ENCODE data around the gene RAP1GAP2.
"Not testable (repeated sequence)": the region's sequence is repeated elsewhere in the genome, so short reads cannot be mapped to it uniquely, and the experiment has no call there.

Gene RAP1GAP2

DNA sequence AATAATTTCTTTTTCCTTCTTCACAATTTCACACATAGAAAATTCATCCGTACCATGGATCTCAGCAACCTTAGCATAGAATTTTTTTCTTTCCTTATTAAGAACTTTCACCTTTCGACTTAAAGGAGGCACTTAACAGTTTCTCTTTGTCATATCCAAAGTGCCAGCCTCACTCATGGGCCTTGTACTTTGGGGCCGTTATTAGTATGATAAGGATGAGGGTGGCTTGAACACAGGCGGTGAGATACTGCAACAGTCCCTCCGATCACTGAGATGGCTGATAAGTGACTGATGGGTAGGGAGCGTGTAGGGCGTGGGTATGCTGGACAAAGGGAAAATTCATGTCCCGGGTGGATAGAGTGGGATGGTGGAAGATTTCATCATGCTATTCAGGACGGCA is 181.9 kb downstream of the RAP1GAP2 start:
- DNase-seq: no peak

- DNase-seq: no peak
These were observed 182.8 kb downstream of the RAP1GAP2 start for GRCh38 chr17:2978991-2979390.

GRCh38 chr17:2980211-2980903 is 184.1 kb downstream of the RAP1GAP2 start:
- DNase-seq: no peak

DNA sequence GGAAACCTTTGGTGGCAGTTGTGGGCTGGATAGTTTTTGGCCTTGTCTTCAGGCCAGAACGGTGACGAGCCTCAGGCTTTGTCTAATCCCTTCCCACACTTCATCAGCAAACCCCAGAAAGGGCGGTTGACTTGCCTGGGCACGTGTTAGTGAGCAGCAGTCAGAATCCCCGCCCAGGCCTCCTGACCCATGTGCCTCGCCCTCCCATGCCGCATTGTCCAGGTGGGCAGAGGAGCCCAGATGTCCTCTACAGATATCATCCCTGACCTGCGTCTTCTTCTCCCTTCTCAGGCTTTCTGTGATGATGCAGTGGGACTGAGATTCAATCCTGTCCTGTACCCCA is 184.6 kb downstream of the RAP1GAP2 start:
- DNase-seq: no peak

- no peak for DNase-seq
These were observed 185.1 kb downstream of the RAP1GAP2 start for GRCh38 chr17:2981325-2981724.

DNA sequence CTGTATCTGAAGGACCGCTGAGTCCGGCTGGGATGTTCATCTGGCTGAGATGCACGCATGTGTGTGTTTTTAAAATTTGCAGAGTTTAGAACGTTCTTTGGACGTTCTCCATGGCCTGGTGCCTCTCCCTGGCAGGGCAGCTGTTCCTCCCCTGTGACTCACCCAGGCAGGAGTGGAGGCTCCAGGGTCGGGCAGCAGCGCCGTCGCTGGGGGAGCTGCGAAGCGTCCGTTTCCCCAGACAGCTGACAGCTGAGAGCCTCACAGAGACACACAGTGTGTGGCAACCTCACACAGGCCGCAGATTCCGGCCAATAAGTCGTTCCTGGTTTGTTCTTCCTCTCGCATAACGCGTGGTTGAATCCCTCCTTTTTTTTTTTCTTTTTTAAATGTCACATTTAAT is 186.6 kb downstream of the RAP1GAP2 start:
- peak; percentile 44 for DNase-seq

DNA sequence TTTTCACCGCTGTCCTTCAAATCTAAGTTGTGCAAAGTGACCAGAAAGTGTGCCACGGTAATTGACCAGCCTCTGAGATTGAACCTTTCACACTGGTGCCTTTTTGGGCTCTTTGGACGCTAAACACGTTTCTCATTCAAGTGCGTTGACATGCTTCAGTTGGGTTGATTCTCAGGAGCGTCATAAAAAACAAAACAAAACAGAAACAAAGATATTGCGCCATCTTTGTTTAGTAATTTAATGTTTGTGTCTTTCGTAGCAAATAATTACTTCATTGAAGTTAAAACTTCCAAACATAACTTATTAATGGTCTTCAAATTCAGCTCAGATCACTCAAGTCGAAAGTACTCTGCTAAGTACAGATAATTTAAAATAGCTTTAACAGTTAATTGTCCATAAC is 187.0 kb downstream of the RAP1GAP2 start:
- no peak for DNase-seq

DNA sequence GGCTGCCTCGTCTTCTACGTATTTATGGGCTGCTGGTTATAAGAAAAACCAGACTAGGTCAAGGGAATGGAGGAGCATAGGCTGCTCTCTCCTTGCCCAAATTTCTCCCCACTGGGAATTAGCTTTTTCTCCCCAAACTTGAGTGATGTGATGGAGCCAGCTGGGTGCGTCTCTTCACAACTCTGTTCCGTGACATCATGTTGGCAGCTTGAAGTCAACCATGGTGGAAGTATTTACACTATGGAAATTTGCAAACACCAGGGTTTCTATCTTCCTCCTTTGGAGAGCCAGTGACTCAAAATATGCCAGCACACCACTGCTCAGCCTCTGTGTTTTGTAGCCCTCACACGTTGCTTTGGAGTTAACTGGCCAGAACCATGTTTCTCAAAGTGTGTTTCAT is 189.1 kb downstream of the RAP1GAP2 start:
- no peak for DNase-seq

GRCh38 chr17:2986925-2987324 is 190.7 kb downstream of the RAP1GAP2 start:
- DNase-seq: no peak

DNA sequence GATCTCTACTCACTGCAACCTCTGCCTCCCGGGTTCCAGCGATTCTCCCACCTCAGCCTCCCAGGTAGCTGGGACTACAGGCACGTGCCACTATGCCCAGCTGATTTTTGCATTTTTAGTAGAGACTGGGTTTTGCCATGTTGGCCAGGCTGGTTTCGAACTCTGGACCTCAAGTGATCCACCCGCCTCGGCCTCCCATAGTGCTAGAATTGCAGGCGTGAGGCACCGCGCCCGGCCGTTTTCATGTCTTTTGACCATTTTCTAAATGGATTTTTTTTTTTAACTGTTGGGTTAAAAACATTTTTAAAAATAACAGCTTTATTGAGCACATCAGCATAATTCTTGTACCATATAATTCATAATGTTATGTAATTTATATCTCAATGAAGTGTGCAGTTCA is 193.2 kb downstream of the RAP1GAP2 start:
- DNase-seq: not testable (repeated sequence)

DNA sequence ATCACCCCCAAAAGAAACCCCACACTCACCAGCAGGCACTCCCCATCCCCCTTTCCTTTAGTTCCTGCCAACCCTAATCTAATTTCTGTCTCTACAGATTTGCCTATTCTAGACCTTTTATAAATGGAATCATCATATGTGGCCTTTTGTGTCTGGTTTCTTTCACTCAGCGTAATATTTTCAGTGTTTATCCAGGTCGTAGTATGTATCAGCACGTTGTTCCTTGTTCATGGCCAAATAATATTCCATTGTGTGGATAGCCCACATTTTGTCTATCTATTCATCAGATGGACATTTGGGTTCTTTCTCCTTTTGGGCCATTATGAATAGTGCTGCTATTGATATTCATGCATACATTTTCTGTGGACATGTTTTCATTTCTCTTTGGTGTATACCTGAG is 193.6 kb downstream of the RAP1GAP2 start:
- no peak for DNase-seq

GRCh38 chr17:2990396-2990795 is 194.2 kb downstream of the RAP1GAP2 start:
- no peak for DNase-seq

DNA sequence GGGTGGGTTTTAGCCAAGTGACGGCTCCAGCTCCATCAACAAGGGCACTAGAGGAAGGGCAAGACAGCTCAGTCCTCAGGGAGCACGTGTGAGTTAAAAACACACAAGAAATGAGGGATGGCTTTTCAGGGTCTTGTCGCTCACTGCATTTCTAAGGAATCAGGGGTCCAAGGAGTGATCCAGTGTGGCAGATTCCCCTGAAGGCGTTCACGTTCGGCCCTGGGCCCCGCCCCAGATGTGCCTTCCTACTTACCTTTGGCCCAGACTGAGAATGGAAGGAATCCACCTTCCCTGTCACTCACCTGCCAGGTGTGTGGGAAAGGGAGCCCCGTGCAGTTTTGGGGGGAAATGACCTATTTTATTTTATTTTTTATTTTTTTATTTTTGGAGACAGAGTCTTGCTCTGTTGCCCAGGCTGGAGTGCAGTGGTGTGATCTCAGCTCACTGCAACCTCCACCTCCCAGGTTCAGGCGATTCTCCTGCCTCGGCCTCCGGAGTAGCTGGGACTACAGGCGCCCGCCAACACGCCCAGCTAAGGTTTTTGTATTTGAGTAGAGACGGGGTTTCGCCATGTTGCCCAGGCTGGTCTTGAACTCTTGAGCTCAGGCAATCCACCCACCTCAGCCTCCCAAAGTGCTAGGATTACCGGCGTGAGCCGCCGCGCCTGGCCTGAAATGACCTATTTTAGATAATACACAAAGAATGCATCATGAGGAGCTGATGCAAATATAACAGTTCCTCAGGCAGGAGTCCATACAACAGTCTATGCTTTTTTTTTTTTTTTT is 195.3 kb downstream of the RAP1GAP2 start:
- not testable (repeated sequence) for DNase-seq

GRCh38 chr17:2994441-2994840 is 198.2 kb downstream of the RAP1GAP2 start:
- DNase-seq: no peak

DNA sequence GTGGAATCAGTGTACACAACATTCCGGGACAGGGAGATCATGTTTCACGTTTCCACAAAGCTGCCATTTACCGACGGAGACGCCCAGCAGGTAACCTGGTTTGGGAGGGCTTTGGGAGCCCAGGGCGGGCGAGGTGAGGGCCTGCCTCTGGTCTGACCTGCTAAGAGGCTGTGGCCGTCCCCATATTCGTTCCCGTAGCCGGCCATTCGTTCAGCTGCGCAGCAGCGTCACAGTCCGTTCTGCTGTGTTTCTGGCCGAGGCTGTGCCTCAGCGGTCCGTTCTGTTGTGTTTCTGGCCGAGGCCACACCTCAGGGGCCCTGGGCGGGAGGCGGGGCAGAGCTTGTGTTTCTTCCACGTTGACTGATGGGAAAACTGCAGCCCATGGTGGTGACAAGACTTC is 199.1 kb downstream of the RAP1GAP2 start:
- no peak for DNase-seq

DNA sequence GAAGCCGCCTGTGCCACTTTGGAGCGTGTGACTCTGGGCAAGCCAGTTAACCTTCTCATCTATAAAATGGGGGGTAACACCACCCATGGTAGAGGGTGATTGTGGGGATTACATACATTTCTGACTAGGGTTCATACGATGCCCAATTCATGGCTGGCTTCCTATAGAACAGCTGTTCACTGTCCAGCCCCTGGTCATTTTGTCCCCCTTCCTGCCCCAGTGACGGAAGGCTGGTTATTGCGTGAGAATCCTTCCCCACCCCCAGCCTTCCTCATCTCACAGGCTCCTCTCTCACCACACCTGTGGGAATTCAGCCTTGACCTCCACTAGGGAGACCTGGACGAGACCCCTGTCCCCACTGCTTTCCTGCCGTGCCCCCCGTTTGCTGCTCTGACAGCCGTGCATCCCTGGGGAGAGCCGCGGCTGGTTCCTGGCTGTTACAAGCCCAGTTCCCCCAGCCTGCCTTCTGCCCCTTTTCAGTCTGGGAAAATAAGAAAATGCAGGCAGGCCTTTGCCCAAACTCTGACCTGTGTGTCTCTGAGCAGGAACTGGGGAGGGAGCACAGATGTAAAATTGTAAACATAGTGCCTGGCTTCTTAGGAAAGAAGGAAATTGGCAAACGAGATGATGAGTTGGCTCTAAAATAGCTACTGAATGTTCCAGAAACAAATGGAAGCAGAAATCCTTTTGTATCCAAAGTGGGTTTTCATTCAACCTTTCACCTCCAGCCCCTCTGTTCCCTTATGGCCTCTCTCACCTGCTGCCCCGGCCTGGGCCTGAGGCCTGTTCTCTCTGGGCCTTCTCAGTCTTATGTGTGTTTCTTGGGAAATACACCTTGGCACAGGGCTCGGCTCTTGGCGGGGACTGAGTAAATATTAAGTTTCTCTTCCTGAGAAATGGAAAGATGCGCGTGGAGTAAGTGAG is 199.9 kb downstream of the RAP1GAP2 start:
- no peak for DNase-seq

DNA sequence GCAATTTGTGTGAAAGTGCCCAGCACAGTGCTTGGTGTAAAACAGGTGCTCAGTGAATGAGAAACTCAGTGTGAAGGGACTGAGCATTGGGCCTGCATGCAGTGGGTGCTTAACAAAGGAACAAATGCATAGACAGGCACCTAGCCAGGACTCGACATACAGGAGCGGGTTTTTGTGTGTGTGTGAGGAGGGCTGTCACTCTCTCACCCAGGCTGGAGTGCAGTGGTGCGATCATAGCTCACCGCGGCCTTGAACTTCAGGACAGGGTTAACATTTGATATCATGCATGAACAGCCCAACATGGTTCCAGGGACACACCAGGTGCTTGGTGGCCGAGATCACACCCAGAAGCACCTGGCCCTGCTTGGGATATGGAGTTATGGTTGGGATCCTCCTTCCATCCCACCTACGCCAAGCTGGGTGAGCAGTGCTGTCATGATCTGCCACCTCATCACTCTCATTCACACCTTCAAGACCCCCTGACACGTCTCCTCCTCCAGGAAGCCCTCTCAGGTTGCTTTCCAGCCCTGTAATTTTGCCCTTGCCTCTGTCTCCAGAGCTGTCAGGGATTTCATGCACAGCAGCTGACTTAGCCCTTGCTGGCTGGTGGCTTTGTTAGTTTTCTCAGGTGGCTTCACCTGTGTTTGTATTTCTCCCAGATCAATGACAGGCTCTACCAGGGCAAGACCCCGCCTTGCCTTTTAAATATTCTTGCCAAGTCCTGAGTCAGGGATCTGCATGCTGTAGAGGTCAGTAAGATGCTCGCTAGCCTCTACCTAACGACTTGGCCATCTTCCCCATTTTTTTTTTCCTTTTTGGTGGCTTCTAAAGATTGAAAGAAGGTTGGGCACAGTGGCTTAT is 200.8 kb downstream of the RAP1GAP2 start:
- DNase-seq: no peak

- not testable (repeated sequence) for DNase-seq
These were observed 202.2 kb downstream of the RAP1GAP2 start for GRCh38 chr17:2998469-2998901.

GRCh38 chr17:3002538-3003295 is 206.5 kb downstream of the RAP1GAP2 start:
- no peak for DNase-seq

- DNase-seq: no peak
These were observed 207.3 kb downstream of the RAP1GAP2 start for GRCh38 chr17:3003296-3004149.

Measured in NCI-H1092 treated with DMSO at 0.1 percent for 48 hours (cell line).